A549 treated with Mapracorat at 1 μM for 4 hours (cell line): ENCODE results near the gene CFAP74. TPM values are rescaled to one million over a fixed set of nuclear protein-coding genes. Genes with fewer than 3 reads are reported as not detected.

Experiments used
- total RNA-seq: library from RNA; stranded (reverse); fragments of 200-300 nt; extraction: Qiagen RNA extraction; gene quantifications from 5 replicates; pipeline ENCODE4 v1.2.3, GENCODE V29; 2022

Gene CFAP74
- 0.06 TPM in 1 of 5 replicates, not detected in the others for total RNA-seq

DNA sequence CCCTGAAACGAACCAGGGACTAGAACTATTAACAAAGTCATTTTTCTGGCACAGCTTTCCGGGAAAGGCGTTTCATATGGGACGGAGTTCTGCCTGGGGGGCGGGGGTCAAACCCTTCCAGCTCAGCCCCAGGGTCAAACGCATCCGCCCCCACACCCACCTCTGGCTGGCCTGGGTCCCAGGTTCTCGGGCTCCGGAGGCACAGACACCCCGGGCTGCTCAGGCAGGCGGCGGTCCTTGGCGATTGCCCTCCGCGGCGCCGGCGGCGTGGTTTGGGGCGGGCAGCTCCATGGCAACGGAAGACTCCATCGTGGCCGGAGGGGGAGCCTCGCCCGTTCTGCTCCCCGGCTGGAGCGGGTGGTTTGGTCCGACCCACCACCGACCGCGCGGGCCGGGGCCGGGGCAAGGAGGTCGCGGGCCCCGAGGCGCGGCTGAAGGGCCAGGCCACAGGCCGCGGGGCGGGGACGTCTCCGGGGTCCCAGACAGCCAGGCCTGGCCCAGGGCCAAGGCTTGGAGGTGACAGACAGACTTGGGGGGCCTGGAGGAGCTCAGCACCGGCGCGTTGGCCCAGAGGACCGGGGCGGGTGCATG is at the start of gene CFAP74:
Gene CFAP74 (minus strand): TSS at position 246 of the 591 bp plus-strand sequence. CDS start 12,830 bp downstream, outside the sequence.

DNA sequence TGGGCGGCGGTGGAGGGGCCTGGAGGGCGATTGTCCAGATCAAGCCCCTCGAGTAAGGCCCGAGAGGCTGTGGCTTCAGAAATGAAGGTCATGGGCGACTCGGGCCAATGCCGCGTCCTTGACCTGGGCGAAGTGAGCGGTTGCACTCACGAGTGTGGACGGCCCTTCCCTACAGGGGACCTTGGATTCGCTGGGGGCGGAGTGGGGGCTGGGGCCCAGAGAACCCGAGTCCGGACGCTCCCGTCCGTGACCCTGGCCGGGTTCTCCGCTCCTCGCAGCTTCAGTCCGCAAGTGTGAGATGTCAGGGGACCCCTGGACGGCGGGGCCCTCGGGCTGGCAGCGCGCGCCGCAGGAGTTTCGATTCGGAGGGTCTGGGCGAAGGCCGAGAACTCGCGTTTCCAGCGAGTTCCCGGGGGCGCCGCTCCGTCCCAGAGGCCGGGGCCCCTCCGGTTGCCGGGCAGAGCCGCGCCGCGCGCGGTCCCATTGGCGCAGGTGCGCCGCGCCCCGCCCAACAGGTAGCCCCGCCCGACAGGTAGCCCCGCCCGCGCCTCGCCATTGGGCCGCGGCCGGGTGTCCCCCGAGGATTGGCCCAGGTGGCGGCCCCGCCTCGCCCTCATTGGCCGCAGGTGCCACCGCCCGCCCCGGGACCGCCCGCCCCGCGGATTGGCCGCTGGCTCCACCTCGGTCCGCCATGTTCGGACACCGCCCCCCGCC is 46.3 kb upstream of the CFAP74 start, which contains the start of gene PRKCZ:
Gene PRKCZ (plus strand): TSS at position 694 of the 714 bp plus-strand sequence. CDS start 220 bp downstream, outside the sequence.

GRCh38 chr1:2019172-2019543 is 15.6 kb upstream of the CFAP74 start, which contains the start of gene GABRD:
TSS of gene GABRD (plus strand) at chr1:2019345. CDS start at chr1:2019424, 79 bp downstream.

GRCh38 chr1:1918901-1919303 is 84.7 kb downstream of the CFAP74 start, which contains the start of gene TMEM52:
TSS of gene TMEM52 (minus strand) at chr1:1919279. CDS start at chr1:1919265, 14 bp downstream.

DNA sequence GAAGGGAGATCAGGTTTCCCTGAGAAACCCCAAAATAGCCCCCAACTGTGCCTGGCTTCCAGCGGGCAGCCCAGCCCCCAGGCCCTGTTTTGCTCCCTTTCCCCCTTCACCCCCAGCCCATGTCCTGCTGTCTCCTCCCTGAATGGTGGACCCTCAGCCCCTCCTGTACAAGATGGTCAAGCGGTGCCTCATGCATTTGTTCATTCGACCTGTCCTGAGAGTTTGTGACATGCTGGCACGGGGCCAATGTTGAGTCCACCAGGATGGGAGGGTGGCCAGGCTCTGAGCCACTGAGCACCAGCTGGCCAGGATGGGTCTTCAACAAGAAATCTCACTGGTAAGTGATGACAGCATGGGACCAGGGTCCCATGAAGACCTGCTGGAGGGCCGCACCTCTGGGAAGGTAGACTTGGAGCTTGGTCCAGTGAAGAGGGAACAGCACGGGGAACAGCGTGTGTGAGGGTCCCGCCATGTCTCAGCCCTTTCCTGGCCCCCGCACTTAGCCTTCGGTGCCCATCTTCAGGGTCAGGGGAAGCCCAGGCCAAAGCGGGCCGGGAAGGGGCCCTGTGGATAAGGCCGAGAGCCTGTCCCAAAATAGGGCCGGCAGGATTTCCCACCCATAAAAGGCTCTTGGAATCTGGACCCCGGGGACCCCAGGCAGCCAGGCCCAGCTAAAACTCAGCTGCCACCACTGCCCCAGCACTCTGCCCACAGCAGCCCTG is 88.5 kb downstream of the CFAP74 start, which contains the start of gene CALML6:
Gene CALML6 (plus strand): TSS at position 290 of the 722 bp plus-strand sequence. CDS start 21 bp downstream, at position 311.

DNA sequence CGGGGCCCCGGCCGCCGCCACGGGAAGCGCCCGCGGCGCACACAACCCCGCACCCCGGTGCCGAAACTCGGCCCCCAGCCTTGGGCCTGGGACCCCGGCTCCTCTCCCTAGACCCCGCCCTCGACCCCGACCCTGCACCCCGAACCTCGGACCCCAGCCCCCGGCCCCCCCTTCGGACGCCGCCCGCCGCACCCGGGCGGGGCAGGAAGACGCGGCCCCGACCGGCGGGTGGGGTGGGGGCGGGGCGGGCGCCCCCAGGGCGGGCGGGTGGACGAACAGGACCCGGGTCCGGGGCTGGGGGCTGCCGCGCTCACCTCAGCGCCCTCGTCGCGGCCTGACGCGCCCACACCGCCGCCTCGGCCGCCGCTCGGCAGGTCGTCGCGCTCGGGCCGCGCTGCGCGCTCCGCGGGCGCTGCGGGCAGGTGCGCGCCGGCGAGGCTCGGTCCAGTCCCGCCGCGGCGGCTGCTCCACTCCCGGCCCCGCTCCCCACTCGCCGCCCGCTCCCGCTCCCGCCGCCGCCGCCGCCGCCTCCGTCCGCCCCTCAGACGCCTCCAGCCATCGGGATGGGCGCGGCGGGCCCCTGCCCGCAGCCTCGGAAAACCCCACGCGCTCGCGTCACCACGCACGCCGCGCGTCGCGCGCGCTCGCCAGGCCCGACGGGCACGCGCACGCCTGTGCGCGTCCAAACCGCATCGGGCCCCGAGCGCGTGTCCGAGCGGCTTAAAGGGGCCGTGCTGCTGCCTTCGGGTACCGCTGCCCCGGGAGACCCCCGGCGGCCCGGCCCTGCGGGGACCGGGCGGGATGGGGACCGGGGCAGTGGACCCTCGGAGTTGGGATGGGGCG is 112.9 kb downstream of the CFAP74 start, which contains the start of gene GNB1:
Gene GNB1 (minus strand): TSS at position 582 of the 843 bp plus-strand sequence. CDS start 65,634 bp downstream, outside the sequence.

Other genes with a start within 250 kb of the CFAP74 start
- 28.5 to 43.1 TPM (median 39.8 TPM) in 5 replicates for gene NADK, start 225.3 kb downstream of the CFAP74 start, total RNA-seq
- 176 to 211 TPM (median 198 TPM) in 5 replicates for gene GNB1, start 112.7 kb downstream of the CFAP74 start, total RNA-seq
- gene CALML6, start 88.5 kb downstream of the CFAP74 start, total RNA-seq, result 0.13 to 0.50 TPM (median 0.32 TPM) in 4 of 5 replicates, not detected in the other
- gene TMEM52, start 84.5 kb downstream of the CFAP74 start, total RNA-seq, result 0.30 to 1.3 TPM (median 0.85 TPM) in 5 replicates
- 0.27 to 0.78 TPM (median 0.38 TPM) in 5 replicates for gene GABRD, start 15.6 kb upstream of the CFAP74 start, total RNA-seq
- 7.4 to 10.0 TPM (median 9.6 TPM) in 5 replicates for gene PRKCZ, start 46.6 kb upstream of the CFAP74 start, total RNA-seq
- gene FAAP20, start 191.0 kb upstream of the CFAP74 start, total RNA-seq, result 34.5 to 65.1 TPM (median 58.1 TPM) in 5 replicates
- 18.5 to 28.5 TPM (median 25.0 TPM) in 5 replicates for gene SKI, start 224.5 kb upstream of the CFAP74 start, total RNA-seq